Keratinocyte (primary cell): ENCODE results near the gene ALG6.

ENCODE experiments used
- CTCF ChIP-seq, 3 experiments: IDR thresholded peaks in 1 of 3; conservative IDR thresholded peaks in 1 of 3; optimal IDR thresholded peaks in 1 of 3; 2 replicates in 2 of 3; 3 replicates in 1 of 3; pipeline versions ENCODE3 to v1.5.1; 2011; ENCODE audit warnings: low read length in 3 of 3, mild to moderate bottlenecking in 3 of 3, moderate library complexity in 2 of 3, control low read depth in 1 of 3, inconsistent platforms in 1 of 3; ENCODE audit not compliant: insufficient read depth in 2 of 3; ENCODE audit errors: extremely low read depth in 1 of 3
- EZH2 ChIP-seq: IDR thresholded peaks from one replicate; pipeline ENCODE4 v1.6.1; 2012; ENCODE audit warnings: inconsistent platforms, mild to moderate bottlenecking, low read length, moderate library complexity

GRCh38 chr1:63453232-63453631, 85.8 kb downstream of the ALG6 start:
- TF ChIP-seq CTCF (optimal IDR thresholded peaks at IDR 0.05 in 1 of 3, IDR thresholded peaks at IDR 0.05 in 1 of 3, conservative IDR thresholded peaks at IDR 0.05 in 1 of 3; ENCODE audit: extremely low read depth in 1 of 3, insufficient read depth in 2 of 3, low read length in 3 of 3) (no peak), EZH2 (no peak)
